PC-9 (cell line): Measurements from ENCODE around the gene ARHGAP18. TPM values are rescaled to one million over a fixed set of nuclear protein-coding genes. Genes with fewer than 3 reads are reported as not detected.

Experiments
- BruUV-seq: library from RNA; stranded (reverse); fragments of 400-500 nt; replicated peaks from 2 replicates; lab custom pipeline; 2021; lab: Mats Ljungman, UMichigan
- CTCF ChIA-PET: fragments of 300-600 bp; sonication (Branson Sonifier 250); formaldehyde crosslinking; loops from one replicate; lab custom pipeline; 2022; ENCODE audit warnings: antibody characterized with exemption; lab: Charles Lee
- POLR2A ChIA-PET: fragments of 300-600 bp; sonication (Branson Sonifier 250); formaldehyde crosslinking; loops from one replicate; lab custom pipeline; 2022; ENCODE audit warnings: antibody characterized with exemption; ENCODE audit not compliant: unreplicated experiment; lab: Charles Lee
- DNase-seq, 2 experiments: peaks; one replicate each; pipeline versions ENCODE4 v3.0.0 to v3.0.0-alpha.2; 2015 to 2022; ENCODE audit warnings: mixed read lengths in 1 of 2
- H2AFZ ChIP-seq: fragments of 200-600 bp; sonication (generic); 2 replicates; pipeline ENCODE4 v1.8.1; 2017; ENCODE audit warnings: antibody characterized with exemption
- H3F3A ChIP-seq: fragments of 200-600 bp; sonication (generic); 2 replicates; pipeline ENCODE4 v1.8.1; 2017; ENCODE audit warnings: antibody characterized with exemption, mild to moderate bottlenecking, low read depth; ENCODE audit not compliant: insufficient read depth
- H3K27ac ChIP-seq: fragments of 200-600 bp; sonication (generic); 2 replicates; pipeline ENCODE4 v1.6.1; 2016; ENCODE audit warnings: mixed run types
- H3K27me3 ChIP-seq: fragments of 200-600 bp; sonication (generic); 2 replicates; pipeline ENCODE4 v1.6.1; 2016; ENCODE audit warnings: low read depth, mixed run types; ENCODE audit not compliant: insufficient read depth
- H3K36me3 ChIP-seq: fragments of 200-600 bp; sonication (generic); 2 replicates; pipeline ENCODE4 v1.6.1; 2016; ENCODE audit warnings: low read depth, mixed run types
- H3K4me1 ChIP-seq: fragments of 200-600 bp; sonication (generic); replicated peaks from 2 replicates; pipeline ENCODE4 v1.6.1; 2016; ENCODE audit warnings: mixed run types; ENCODE audit not compliant: insufficient read depth
- H3K4me2 ChIP-seq: fragments of 200-600 bp; sonication (generic); 2 replicates; pipeline ENCODE4 v1.6.1; 2017; ENCODE audit warnings: mixed run types
- H3K4me3 ChIP-seq: fragments of 200-600 bp; sonication (generic); 2 replicates; pipeline ENCODE4 v1.6.1; 2016; ENCODE audit warnings: mixed run types
- H3K79me2 ChIP-seq: fragments of 200-600 bp; sonication (generic); 2 replicates; pipeline ENCODE4 v1.6.1; 2017; ENCODE audit warnings: low read depth, mixed run types
- H3K9me2 ChIP-seq: fragments of 200-600 bp; sonication (generic); 2 replicates; pipeline ENCODE4 v1.8.1; 2017; ENCODE audit warnings: mild to moderate bottlenecking; ENCODE audit not compliant: insufficient read depth
- H3K9me3 ChIP-seq: fragments of 200-600 bp; sonication (generic); 2 replicates; pipeline ENCODE4 v1.8.1; 2016; ENCODE audit warnings: low read depth; ENCODE audit not compliant: insufficient read depth
- H4K20me1 ChIP-seq: fragments of 200-600 bp; sonication (generic); 2 replicates; pipeline ENCODE4 v1.8.1; 2017; ENCODE audit not compliant: insufficient read depth
- EZH2 ChIP-seq: fragments of 200-600 bp; sonication (generic); IDR thresholded peaks from 2 replicates; pipeline ENCODE4 v1.8.0; 2017; ENCODE audit warnings: antibody characterized with exemption, low read depth
- intact Hi-C: fragments of 100-400 bp; cut with micrococcal nuclease; formaldehyde crosslinking; loops from one replicate; pipeline ENCODE4 v1.10.0; 2022; ENCODE audit not compliant: unreplicated experiment
- total RNA-seq: library from RNA; stranded (reverse); gene quantifications from 2 replicates; pipeline ENCODE4 v1.2.3, GENCODE V29; 2021
- TF ChIP-seq, protein P1 (sequence below): fragments of 200-600 bp; sonication (generic); conservative IDR thresholded peaks from 2 replicates; pipeline ENCODE4 v1.6.1; 2017; ENCODE audit warnings: mixed run types, antibody characterized with exemption, mild to moderate bottlenecking, moderate library complexity

Gene ARHGAP18
- total RNA-seq, 1 experiment from 2014 or later = 15.0 TPM

DNA sequence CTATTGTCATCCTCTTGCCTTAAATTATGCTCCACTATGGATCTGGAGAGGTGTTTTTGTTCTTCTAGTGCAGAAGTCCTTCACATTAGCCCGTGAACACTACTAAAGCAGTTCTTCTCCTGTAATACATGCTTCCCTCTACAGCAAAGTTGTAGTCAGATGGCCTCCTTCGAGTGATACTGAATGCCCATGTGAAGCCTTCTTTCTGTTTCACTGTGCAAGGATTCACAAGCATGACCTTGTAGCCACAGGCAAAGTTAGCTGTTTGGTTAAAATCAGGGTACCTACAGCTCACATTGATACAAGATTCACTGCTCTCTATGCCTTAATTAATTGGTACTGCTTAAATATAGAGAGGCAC is 47.6 kb downstream of the ARHGAP18 start:
- Histone ChIP-seq H3F3A (no peaks in the 10 kb centered on the region), H3K9me3 (no peaks in the 10 kb centered on the region), H3K9me2 (no peaks in the 10 kb centered on the region), H2AFZ (no peak overlapping the region), H4K20me1 (no peaks in the 10 kb centered on the region), H3K79me2 (no peaks in the 10 kb centered on the region), H3K27ac (no peak overlapping the region), H3K27me3 (no peaks in the 10 kb centered on the region), H3K4me2 (no peak overlapping the region), H3K36me3 (no peaks in the 10 kb centered on the region), H3K4me3 (no peak overlapping the region), H3K4me1 (peaks cover 7% of the 10 kb centered on the region)
- POLR2A ChIA-PET = no interaction called here
- intact Hi-C loops = no loop called here
- DNase-seq = no peak
- BruUV-seq = no TSS peak
- TF ChIP-seq, protein P1, sequence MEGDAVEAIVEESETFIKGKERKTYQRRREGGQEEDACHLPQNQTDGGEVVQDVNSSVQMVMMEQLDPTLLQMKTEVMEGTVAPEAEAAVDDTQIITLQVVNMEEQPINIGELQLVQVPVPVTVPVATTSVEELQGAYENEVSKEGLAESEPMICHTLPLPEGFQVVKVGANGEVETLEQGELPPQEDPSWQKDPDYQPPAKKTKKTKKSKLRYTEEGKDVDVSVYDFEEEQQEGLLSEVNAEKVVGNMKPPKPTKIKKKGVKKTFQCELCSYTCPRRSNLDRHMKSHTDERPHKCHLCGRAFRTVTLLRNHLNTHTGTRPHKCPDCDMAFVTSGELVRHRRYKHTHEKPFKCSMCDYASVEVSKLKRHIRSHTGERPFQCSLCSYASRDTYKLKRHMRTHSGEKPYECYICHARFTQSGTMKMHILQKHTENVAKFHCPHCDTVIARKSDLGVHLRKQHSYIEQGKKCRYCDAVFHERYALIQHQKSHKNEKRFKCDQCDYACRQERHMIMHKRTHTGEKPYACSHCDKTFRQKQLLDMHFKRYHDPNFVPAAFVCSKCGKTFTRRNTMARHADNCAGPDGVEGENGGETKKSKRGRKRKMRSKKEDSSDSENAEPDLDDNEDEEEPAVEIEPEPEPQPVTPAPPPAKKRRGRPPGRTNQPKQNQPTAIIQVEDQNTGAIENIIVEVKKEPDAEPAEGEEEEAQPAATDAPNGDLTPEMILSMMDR = no peak
- no peak for TF ChIP-seq EZH2
- CTCF ChIA-PET = no interaction called here

DNA sequence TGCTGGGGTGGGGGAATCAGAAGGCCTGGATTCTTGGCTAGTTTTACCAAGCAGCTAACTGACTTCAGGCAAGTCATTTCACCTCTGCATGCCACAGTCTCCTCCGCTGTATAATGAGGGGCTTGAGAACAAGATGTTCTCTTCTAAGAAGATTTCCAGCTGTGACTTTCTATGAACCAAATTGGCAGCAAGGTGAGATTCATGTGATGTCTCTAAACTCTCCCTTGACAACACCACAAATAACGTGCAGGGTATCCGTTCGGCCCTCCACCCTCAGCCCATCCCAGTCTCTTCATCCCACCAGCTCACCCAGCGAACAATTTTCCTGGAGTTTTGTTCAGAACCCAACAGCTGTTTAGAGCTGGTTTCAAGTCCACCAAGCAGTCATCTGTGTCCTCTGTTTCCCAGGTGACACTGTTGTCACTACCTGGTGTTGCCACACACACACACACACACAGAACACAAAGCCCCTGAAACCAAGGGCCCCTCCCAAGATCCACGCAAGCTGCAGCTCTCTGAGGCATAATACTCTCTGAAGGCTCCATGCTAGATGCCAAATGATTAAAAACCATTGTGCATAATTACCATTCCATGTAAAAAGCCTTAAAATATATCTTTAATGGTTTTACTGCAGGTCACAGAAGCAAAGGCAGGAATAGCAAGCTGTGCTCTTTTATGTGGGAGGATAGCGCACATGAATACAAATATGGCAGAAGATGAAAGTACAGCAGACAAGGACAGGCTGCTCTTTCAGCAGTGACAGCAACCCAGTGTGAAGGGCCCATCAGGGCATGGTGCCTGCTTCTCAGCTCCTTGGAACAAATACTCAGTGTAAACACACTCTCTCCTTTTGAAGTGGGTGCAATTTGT is 48.2 kb downstream of the ARHGAP18 start:
- no peaks in the 10 kb centered on the region for H3K9me3 ChIP-seq
- H3K27me3 ChIP-seq = no peaks in the 10 kb centered on the region
- no peaks in the 10 kb centered on the region for H4K20me1 ChIP-seq
- ChIA-PET CTCF (interaction anchor here (0.6 kb wide), 1 partner anchor 89 kb away, joined by 5 read pairs; no protein-coding TSS in a partner anchor), POLR2A (no interaction called here)
- no peak overlapping the region for H2AFZ ChIP-seq
- no peak overlapping the region for H3K27ac ChIP-seq
- peaks cover 5% of the 10 kb centered on the region; the same call in 1 of the 2 replicates for H3K4me1 ChIP-seq
- H3F3A ChIP-seq = no peaks in the 10 kb centered on the region
- no peaks in the 10 kb centered on the region for H3K36me3 ChIP-seq
- intact Hi-C loops = no loop called here
- TF ChIP-seq, protein P1 = no peak
- TF ChIP-seq EZH2 = no peak
- no peak for DNase-seq
- BruUV-seq = no TSS peak
- H3K79me2 ChIP-seq = no peaks in the 10 kb centered on the region
- no peaks in the 10 kb centered on the region for H3K9me2 ChIP-seq
- no peak overlapping the region for H3K4me3 ChIP-seq
- no peak overlapping the region for H3K4me2 ChIP-seq

DNA sequence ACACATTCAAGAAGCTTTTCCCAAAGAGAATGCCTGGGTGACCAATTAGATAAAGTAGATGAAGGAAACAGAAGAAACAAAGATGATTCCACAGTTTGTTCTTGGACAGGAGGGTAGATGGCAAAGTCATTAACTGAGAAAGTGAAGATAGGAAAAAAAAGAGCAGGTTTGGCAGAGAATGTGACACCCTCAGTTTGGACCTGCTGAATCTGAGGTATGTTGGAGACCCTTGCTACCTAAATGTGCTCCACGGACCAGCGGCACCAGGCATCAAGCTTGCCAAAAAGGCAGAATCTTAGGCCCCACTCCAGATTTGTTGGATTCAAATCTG is 49.7 kb downstream of the ARHGAP18 start:
- POLR2A ChIA-PET = no interaction called here
- BruUV-seq = no TSS peak

More for the DNA sequence above, 49.7 kb downstream of the ARHGAP18 start:
- no peak for DNase-seq
- H3K9me3 ChIP-seq = no peaks in the 10 kb centered on the region
- no peaks in the 10 kb centered on the region for H3K9me2 ChIP-seq
- no peaks in the 10 kb centered on the region for H3K27me3 ChIP-seq
- no peak overlapping the region for H2AFZ ChIP-seq
- H3K27ac ChIP-seq = no peak overlapping the region
- no peak overlapping the region for H3K4me3 ChIP-seq
- H3K36me3 ChIP-seq = no peaks in the 10 kb centered on the region
- intact Hi-C loops = no loop called here
- H3K79me2 ChIP-seq = no peaks in the 10 kb centered on the region
- H3F3A ChIP-seq = no peaks in the 10 kb centered on the region
- H3K4me1 ChIP-seq = peaks cover 5% of the 10 kb centered on the region; the same call in 1 of the 2 replicates
- no peak overlapping the region for H3K4me2 ChIP-seq
- TF ChIP-seq, protein P1 = no peak
- TF ChIP-seq EZH2 = no peak
- H4K20me1 ChIP-seq = no peaks in the 10 kb centered on the region
- CTCF ChIA-PET = no interaction called here
